GM12878 (cell line): ENCODE data around the gene EDA2R. TPM values are rescaled to one million over a fixed set of nuclear protein-coding genes. Genes with fewer than 3 reads are reported as not detected.

Experiments used
- ATAC-seq: fragments of 200-7000 bp; cut with Tn5 transposase; 3 replicates; pipeline ENCODE4 v1.9.1; 2020; ENCODE audit warnings: mild to moderate bottlenecking, moderate library complexity
- BruUV-seq: library from RNA; stranded (reverse); fragments of 400-500 nt; replicated peaks from 2 replicates; lab custom pipeline; 2021; lab: Mats Ljungman, UMichigan
- CTCF ChIA-PET: fragments of 300-600 bp; sonication (Branson Sonifier 250); formaldehyde crosslinking; extraction: SDS; loops from one replicate; lab custom pipeline; 2021; ENCODE audit warnings: inconsistent platforms; lab: Yijun Ruan, JAX
- POLR2A ChIA-PET: fragments of 350-600 bp; formaldehyde crosslinking; extraction: SDS; loops from one replicate; lab custom pipeline; 2021; ENCODE audit warnings: inconsistent platforms; lab: Charles Lee
- RAD21 ChIA-PET: fragments of 300-600 bp; sonication (Branson Sonifier 250); formaldehyde crosslinking; loops from one replicate; lab custom pipeline; 2023; ENCODE audit warnings: antibody characterized with exemption; ENCODE audit not compliant: unreplicated experiment; lab: Charles Lee
- SMC1A ChIA-PET: fragments of 300-600 bp; sonication (Branson Sonifier 250); formaldehyde crosslinking; loops from one replicate; lab custom pipeline; 2023; ENCODE audit not compliant: unreplicated experiment, uncharacterized antibody; lab: Charles Lee
- DNase-seq: peaks from one replicate; pipeline ENCODE4 v3.0.0-alpha.2; 2011; ENCODE audit warnings: low read depth, low spot score
- FAIRE-seq: peaks from 3 replicates; lab custom pipeline; 2011; peaks lifted over from hg19 to GRCh38; lab: Jason Lieb, UNC
- H2AFZ ChIP-seq: 2 replicates; pipeline ENCODE4 v1.6.0; 2011; ENCODE audit warnings: low read depth, low read length, control low read depth; ENCODE audit not compliant: control insufficient read depth
- H3K27ac ChIP-seq: 2 replicates; pipeline ENCODE4 v1.5.1; 2011; ENCODE audit warnings: control low read depth; ENCODE audit not compliant: control insufficient read depth, insufficient read depth
- H3K27me3 ChIP-seq, 2 experiments: replicated peaks in 1 of 2; 2 replicates each; pipeline versions ENCODE4 v1.6.0 to v1.6.1; 2011; ENCODE audit warnings: low read length in 1 of 2; ENCODE audit not compliant: control insufficient read depth in 2 of 2, insufficient read depth in 2 of 2
- H3K36me3 ChIP-seq, 2 experiments: 2 replicates each; pipeline ENCODE4 v1.5.1; 2011; ENCODE audit warnings: low read length in 1 of 2; ENCODE audit not compliant: control insufficient read depth in 2 of 2, insufficient read depth in 2 of 2
- H3K4me1 ChIP-seq: 2 replicates; pipeline ENCODE4 v1.6.1; 2011; ENCODE audit warnings: mild to moderate bottlenecking, low read length, moderate library complexity, mixed read lengths; ENCODE audit not compliant: control insufficient read depth, insufficient read depth
- H3K4me2 ChIP-seq: 2 replicates; pipeline ENCODE4 v1.6.0; 2011; ENCODE audit warnings: control low read depth; ENCODE audit not compliant: control insufficient read depth, insufficient read depth
- H3K4me3 ChIP-seq: fragments of 200-600 bp; sonication (generic); 2 replicates; pipeline ENCODE4 v1.5.1; 2016
- H3K79me2 ChIP-seq: 2 replicates; pipeline ENCODE4 v1.6.0; 2011; ENCODE audit warnings: low read length; ENCODE audit not compliant: control insufficient read depth, insufficient read depth
- H3K9ac ChIP-seq: 2 replicates; pipeline ENCODE4 v1.8.0; 2011; ENCODE audit warnings: low read length, control low read depth, mixed read lengths; ENCODE audit not compliant: control insufficient read depth, insufficient read depth
- H3K9me3 ChIP-seq: replicated peaks from 3 replicates; pipeline ENCODE4 v1.5.1; 2011; ENCODE audit warnings: mild to moderate bottlenecking, low read length; ENCODE audit not compliant: control insufficient read depth, insufficient read depth
- H4K20me1 ChIP-seq: 2 replicates; pipeline ENCODE4 v1.6.0; 2011; ENCODE audit not compliant: control insufficient read depth, insufficient read depth
- BRCA1 ChIP-seq: IDR thresholded peaks from 2 replicates; pipeline ENCODE4 v1.6.1; 2011; ENCODE audit warnings: low read depth, low read length, improper control_type of control experiment
- E4F1 ChIP-seq: fragments of 450-650 bp; IDR thresholded peaks from 2 replicates; pipeline ENCODE4 v1.6.1; 2018; ENCODE audit warnings: borderline replicate concordance, mild to moderate bottlenecking; ENCODE audit not compliant: partially characterized antibody
- MTA2 ChIP-seq: fragments of 450-650 bp; IDR thresholded peaks from 2 replicates; pipeline ENCODE4 v1.6.1; 2016; ENCODE audit warnings: low read depth, mild to moderate bottlenecking, moderate library complexity
- NFYB ChIP-seq: IDR thresholded peaks from 2 replicates; pipeline ENCODE4 v1.6.1; 2011; ENCODE audit warnings: low read depth, mild to moderate bottlenecking, low read length, improper control_type of control experiment, moderate library complexity; ENCODE audit not compliant: insufficient read depth
- RAD21 ChIP-seq: IDR thresholded peaks from 2 replicates; pipeline ENCODE4 v1.6.1; 2011; ENCODE audit warnings: mild to moderate bottlenecking, low read depth, low read length, moderate library complexity; ENCODE audit not compliant: insufficient read depth
- RFX5 ChIP-seq: IDR thresholded peaks from 2 replicates; pipeline ENCODE4 v1.6.1; 2011; ENCODE audit warnings: low read depth, low read length, improper control_type of control experiment
- SKIL ChIP-seq: fragments of 450-650 bp; IDR thresholded peaks from 2 replicates; pipeline ENCODE4 v1.6.1; 2017; ENCODE audit warnings: mild to moderate bottlenecking, low read depth, inconsistent platforms; ENCODE audit not compliant: poor library complexity, severe bottlenecking
- SREBF2 ChIP-seq: IDR thresholded peaks from 2 replicates; pipeline ENCODE4 v1.6.1; 2012; ENCODE audit warnings: mild to moderate bottlenecking, low read length
- USF2 ChIP-seq: IDR thresholded peaks from 2 replicates; pipeline ENCODE4 v1.6.1; 2011; ENCODE audit warnings: low read depth, low read length, improper control_type of control experiment, borderline replicate concordance
- WGBS: methylation state at CpG from one replicate; pipeline ENCODE4 v1.1.6; 2016; ENCODE audit warnings: low lambda C conversion rate; ENCODE audit not compliant: insufficient replicate concordance, insufficient coverage; ENCODE audit errors: missing lambda C conversion rate; 5-methylcytosine and 5-hydroxymethylcytosine counted together
- in situ Hi-C: fragments of 300-500 bp; cut with MboI; formaldehyde crosslinking; loops from 9 replicates; pipeline ENCODE4 v1.14.3; 2018; ENCODE audit warnings: mixed read lengths
- intact Hi-C: fragments of 100-400 bp; cut with micrococcal nuclease; formaldehyde crosslinking; loops from one replicate; pipeline ENCODE4 v1.14.2; 2022; ENCODE audit not compliant: unreplicated experiment
- polyA plus RNA-seq, 11 experiments: library from polyadenylated mRNA; depleted of rRNA in 4 of 11; unstranded in 6 of 11; stranded (reverse) in 5 of 11; fragments of >200 nt; fragmentation: Nextera tagmentation in 4 of 11; fragmentation: Illumina TruSeq in 1 of 11; extraction: Ambion mirVana in 4 of 11; extraction: Trizol in 1 of 11; gene quantifications; 1 replicate in 1 of 11; 2 replicates in 10 of 11; pipeline versions ENCODE4 v1.2.1 to v1.2.3, GENCODE V29; 2011 to 2016; ENCODE audit warnings: inconsistent platforms in 2 of 11, missing spikeins in 2 of 11, low read depth in 1 of 11
- total RNA-seq, 4 experiments: library from RNA; depleted of rRNA in 3 of 4; stranded (reverse); fragments of >200 nt in 3 of 4; fragmentation: Illumina TruSeq in 1 of 4; extraction: Trizol in 1 of 4; gene quantifications; 2 replicates each; pipeline versions ENCODE4 v1.2.1 to v1.2.3, GENCODE V29; 2013 to 2021
- TF ChIP-seq, protein P1 (sequence below): IDR thresholded peaks from 2 replicates; pipeline ENCODE4 v1.6.1; 2012; ENCODE audit warnings: low read depth, low read length, improper control_type of control experiment
- TF ChIP-seq, protein P2 (sequence below): IDR thresholded peaks from 2 replicates; pipeline ENCODE4 v1.6.1; 2012; ENCODE audit warnings: low read depth, low read length, improper control_type of control experiment
- TF ChIP-seq, protein P3 (sequence below): IDR thresholded peaks from 2 replicates; pipeline ENCODE4 v1.6.1; 2011; ENCODE audit warnings: borderline replicate concordance, low read depth, mild to moderate bottlenecking, moderate library complexity, low read length; ENCODE audit not compliant: insufficient read depth, poor library complexity, severe bottlenecking

Gene EDA2R
- total and polyA plus RNA-seq, 10 of the 15 experiments (the other 5 are each of a cell fraction or from before 2014, with no cell fraction given) = 3.3 to 33.5 (median 8.4) TPM

DNA sequence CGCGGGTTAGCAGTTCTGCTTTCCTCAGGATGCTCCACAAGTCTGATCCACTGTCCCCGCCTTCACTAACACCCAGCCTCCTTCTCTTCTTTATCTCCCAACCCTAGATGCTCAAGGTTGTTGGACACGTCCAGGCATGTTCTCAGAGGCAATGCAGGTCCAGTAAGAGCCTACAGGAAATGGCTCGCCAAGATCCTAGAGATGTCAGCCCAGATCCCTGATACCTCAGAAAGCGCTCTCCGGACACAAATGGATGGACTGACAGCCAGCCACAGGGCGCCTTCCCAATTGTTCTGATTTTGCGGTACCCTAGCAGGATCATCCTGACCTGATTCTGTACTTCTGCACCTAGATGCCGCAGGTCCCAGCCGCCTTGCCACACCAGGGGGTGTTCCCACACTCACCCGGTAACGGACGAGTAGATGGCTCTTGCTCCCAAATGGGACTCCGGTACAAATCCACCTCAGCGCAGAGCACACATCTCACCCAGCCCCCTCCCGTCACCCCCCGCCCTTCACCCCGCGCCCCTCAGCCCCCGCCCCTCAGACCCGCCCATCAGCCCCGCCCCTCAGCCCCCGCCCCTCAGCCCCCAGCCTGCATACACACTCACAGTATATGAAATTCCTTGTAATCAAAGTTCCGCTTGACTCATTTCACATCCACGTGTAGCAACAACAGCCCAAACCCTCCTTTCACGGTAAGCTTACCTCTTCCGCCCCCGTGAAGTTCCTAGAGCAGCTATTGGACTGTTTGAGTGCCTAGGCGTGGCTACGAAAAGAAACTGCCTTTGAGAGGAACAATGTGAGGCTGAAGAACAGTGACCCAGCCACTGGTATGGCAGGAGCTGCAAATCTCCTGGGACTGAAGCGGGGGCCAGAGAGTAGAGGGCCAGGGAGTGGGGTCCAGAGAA, at the start of gene EDA2R (continued):
- TF ChIP-seq E4F1 = no peak
- no peak for TF ChIP-seq MTA2
- TF ChIP-seq NFYB = peak; percentile 66; the same call in 1 of the 2 replicates
- no peak for TF ChIP-seq SREBF2
- no peak for TF ChIP-seq USF2
- TF ChIP-seq, protein P1, sequence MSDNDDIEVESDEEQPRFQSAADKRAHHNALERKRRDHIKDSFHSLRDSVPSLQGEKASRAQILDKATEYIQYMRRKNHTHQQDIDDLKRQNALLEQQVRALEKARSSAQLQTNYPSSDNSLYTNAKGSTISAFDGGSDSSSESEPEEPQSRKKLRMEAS = 0 out of 2 replicates have a peak, but pooled peaks have one; percentile 16
- TF ChIP-seq BRCA1 = no peak

GRCh38 chrX:66684196-66684595, 45.3 kb upstream of the EDA2R start:
- WGBS = 7% methylated on average over 2 of the region's 2 CpGs
- ChIA-PET RAD21 (no interaction called here), SMC1A (no interaction called here), POLR2A (no interaction called here), CTCF (interaction anchor here (0.6 kb wide), 1 partner anchor 69 kb away, joined by 3 read pairs; no protein-coding TSS in a partner anchor)
- Histone ChIP-seq H3K27ac (no peak overlapping the region), H3K4me1 (no peaks in the 10 kb centered on the region), H3K9me3 (no peaks in the 10 kb centered on the region), H3K9ac (no peak overlapping the region), H2AFZ (no peak overlapping the region), H3K4me2 (no peak overlapping the region), H3K36me3 (no peaks in the 10 kb centered on the region), H3K27me3 (no peaks in the 10 kb centered on the region), H3K4me3 (no peak overlapping the region), H3K79me2 (no peaks in the 10 kb centered on the region), H4K20me1 (no peaks in the 10 kb centered on the region)
- DNase-seq (no peak), FAIRE-seq (no peak), ATAC-seq (no peak)
- intact Hi-C loops (no loop called here), in situ Hi-C loops (no loop called here)
- BruUV-seq = no TSS peak
- TF ChIP-seq RFX5 (no peak), SKIL (no peak), RAD21 (no peak)
- TF ChIP-seq, protein P2, sequence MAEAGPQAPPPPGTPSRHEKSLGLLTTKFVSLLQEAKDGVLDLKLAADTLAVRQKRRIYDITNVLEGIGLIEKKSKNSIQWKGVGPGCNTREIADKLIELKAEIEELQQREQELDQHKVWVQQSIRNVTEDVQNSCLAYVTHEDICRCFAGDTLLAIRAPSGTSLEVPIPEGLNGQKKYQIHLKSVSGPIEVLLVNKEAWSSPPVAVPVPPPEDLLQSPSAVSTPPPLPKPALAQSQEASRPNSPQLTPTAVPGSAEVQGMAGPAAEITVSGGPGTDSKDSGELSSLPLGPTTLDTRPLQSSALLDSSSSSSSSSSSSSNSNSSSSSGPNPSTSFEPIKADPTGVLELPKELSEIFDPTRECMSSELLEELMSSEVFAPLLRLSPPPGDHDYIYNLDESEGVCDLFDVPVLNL = no peak
- TF ChIP-seq, protein P3, sequence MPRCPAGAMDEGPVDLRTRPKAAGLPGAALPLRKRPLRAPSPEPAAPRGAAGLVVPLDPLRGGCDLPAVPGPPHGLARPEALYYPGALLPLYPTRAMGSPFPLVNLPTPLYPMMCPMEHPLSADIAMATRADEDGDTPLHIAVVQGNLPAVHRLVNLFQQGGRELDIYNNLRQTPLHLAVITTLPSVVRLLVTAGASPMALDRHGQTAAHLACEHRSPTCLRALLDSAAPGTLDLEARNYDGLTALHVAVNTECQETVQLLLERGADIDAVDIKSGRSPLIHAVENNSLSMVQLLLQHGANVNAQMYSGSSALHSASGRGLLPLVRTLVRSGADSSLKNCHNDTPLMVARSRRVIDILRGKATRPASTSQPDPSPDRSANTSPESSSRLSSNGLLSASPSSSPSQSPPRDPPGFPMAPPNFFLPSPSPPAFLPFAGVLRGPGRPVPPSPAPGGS = no peak
